Suprapubic skin (tissue), 4 donors: ENCODE results near the gene BCAT1. TPM values are rescaled to one million over a fixed set of nuclear protein-coding genes. Genes with fewer than 3 reads are reported as not detected.

Experiments
- DNase-seq, 2 donors: peaks; one replicate each; pipeline ENCODE4 v3.0.0-alpha.2; 2019; ENCODE audit warnings: low spot score in 2 of 2
- H3K27ac ChIP-seq: fragments of 200-600 bp; sonication (generic); one replicate; pipeline ENCODE4 v1.5.1; 2019
- H3K27me3 ChIP-seq: fragments of 200-600 bp; sonication (generic); one replicate; pipeline ENCODE4 v1.5.1; 2019
- H3K36me3 ChIP-seq: fragments of 200-600 bp; sonication (generic); one replicate; pipeline ENCODE4 v1.5.1; 2019
- H3K4me1 ChIP-seq: fragments of 200-600 bp; sonication (generic); one replicate; pipeline ENCODE4 v1.5.1; 2019
- H3K4me3 ChIP-seq: fragments of 200-600 bp; sonication (generic); one replicate; pipeline ENCODE4 v1.5.1; 2019; ENCODE audit warnings: mild to moderate bottlenecking
- H3K9me3 ChIP-seq: fragments of 200-600 bp; sonication (generic); one replicate; pipeline ENCODE4 v1.5.1; 2019
- EP300 ChIP-seq: sonication (generic); formaldehyde crosslinking; IDR thresholded peaks from one replicate; pipeline ENCODE4 v1.6.1; 2017; ENCODE audit warnings: antibody characterized with exemption
- POLR2A ChIP-seq, 2 donors: fragments of 450-650 bp; IDR thresholded peaks; one replicate each; pipeline ENCODE4 v1.6.1; 2017; ENCODE audit warnings: antibody characterized with exemption in 2 of 2, mild to moderate bottlenecking in 2 of 2, moderate library complexity in 2 of 2
- POLR2AphosphoS5 ChIP-seq, 3 donors: sonication (generic); formaldehyde crosslinking; IDR thresholded peaks; one replicate each; pipeline ENCODE4 v1.6.1; 2017; ENCODE audit warnings: antibody characterized with exemption in 3 of 3
- WGBS: methylation state at CpG from one replicate; pipeline ENCODE4 v1.1.5; 2018; 5-methylcytosine and 5-hydroxymethylcytosine counted together
- total RNA-seq, 4 donors: library from RNA; depleted of rRNA; stranded (reverse); fragments of >200 nt; gene quantifications; one replicate each; pipeline ENCODE4 v1.1.0, GENCODE V29; 2016
- TF ChIP-seq, protein P1 (sequence below), 2 donors: fragments of 200-600 bp in 1 of 2; fragments of 450-650 bp in 1 of 2; sonication (generic) in 1 of 2; IDR thresholded peaks; one replicate each; pipeline ENCODE4 v1.5.1; 2016 to 2019; ENCODE audit warnings: antibody characterized with exemption in 2 of 2, mild to moderate bottlenecking in 1 of 2, moderate library complexity in 1 of 2

Gene BCAT1
- total RNA-seq, 4 donors from 2014 or later, result 0.68 to 2.9 (median 1.5) TPM

- 76% methylated on average over 8 of the region's 8 CpGs for WGBS
- no peaks in the 10 kb centered on the region for H3K9me3 ChIP-seq
- H3K27ac ChIP-seq, result no peak overlapping the region
- no peak overlapping the region for H3K4me3 ChIP-seq
- no peaks in the 10 kb centered on the region for H3K4me1 ChIP-seq
- H3K27me3 ChIP-seq, result peaks cover 2% of the 10 kb centered on the region
- H3K36me3 ChIP-seq, result no peaks in the 10 kb centered on the region
- no peak for DNase-seq
- TF ChIP-seq POLR2AphosphoS5 (IDR thresholded peaks at IDR 0.05) (no peak), POLR2A (IDR thresholded peaks at IDR 0.05) (no peak), EP300 (no peak)
- TF ChIP-seq, protein P1, sequence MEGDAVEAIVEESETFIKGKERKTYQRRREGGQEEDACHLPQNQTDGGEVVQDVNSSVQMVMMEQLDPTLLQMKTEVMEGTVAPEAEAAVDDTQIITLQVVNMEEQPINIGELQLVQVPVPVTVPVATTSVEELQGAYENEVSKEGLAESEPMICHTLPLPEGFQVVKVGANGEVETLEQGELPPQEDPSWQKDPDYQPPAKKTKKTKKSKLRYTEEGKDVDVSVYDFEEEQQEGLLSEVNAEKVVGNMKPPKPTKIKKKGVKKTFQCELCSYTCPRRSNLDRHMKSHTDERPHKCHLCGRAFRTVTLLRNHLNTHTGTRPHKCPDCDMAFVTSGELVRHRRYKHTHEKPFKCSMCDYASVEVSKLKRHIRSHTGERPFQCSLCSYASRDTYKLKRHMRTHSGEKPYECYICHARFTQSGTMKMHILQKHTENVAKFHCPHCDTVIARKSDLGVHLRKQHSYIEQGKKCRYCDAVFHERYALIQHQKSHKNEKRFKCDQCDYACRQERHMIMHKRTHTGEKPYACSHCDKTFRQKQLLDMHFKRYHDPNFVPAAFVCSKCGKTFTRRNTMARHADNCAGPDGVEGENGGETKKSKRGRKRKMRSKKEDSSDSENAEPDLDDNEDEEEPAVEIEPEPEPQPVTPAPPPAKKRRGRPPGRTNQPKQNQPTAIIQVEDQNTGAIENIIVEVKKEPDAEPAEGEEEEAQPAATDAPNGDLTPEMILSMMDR (IDR thresholded peaks at IDR 0.05), result no peak
Measured at GRCh38 chr12:24848941-24849477, 99.9 kb downstream of the BCAT1 start.

DNA sequence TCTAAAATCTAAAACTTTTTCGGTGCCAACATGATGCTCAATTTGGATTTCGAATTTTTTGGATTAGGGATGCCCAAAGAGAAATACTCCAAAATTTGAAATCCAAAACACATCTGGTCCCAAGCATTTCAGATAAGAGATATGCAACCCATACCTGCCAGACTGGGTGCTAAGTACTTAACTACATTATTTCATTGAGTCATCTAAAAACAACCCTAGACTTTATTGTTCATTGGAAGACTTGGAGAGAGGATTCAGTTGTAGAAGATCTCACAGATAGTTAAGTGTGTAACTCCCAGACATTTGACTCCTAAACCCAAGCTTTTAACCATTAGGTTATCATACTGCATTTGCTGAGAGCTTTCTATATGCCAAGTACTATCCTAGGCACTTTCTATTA is 102.2 kb downstream of the BCAT1 start:
- Histone ChIP-seq H3K9me3 (no peaks in the 10 kb centered on the region), H3K27ac (no peak overlapping the region), H3K27me3 (peaks cover 3% of the 10 kb centered on the region), H3K4me1 (no peaks in the 10 kb centered on the region), H3K36me3 (no peaks in the 10 kb centered on the region), H3K4me3 (no peak overlapping the region)
- 94% methylated on average over 2 of the region's 2 CpGs for WGBS
- DNase-seq, result no peak
- no peak for TF ChIP-seq POLR2AphosphoS5 (IDR thresholded peaks at IDR 0.05)
- no peak for TF ChIP-seq POLR2A (IDR thresholded peaks at IDR 0.05)
- TF ChIP-seq, protein P1 (IDR thresholded peaks at IDR 0.05), result no peak
- TF ChIP-seq EP300, result no peak

DNA sequence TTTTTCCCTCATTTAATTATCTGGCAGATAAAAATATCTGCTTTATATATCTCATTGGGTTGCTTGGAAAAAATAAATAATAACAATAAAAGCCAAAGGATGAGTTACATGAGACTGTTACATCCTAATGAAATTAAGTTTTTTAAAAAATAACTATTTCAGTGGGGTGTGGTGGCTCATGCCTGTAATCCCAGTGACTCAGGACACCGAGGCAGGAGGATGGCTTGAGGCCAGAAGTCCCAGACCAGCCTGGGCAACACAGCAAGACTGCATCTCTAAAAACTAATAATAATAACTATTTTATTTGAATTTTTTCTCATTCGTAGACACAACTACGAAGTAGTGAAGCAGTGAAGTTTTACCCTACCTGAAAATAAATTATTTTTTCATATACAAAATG is 103.3 kb downstream of the BCAT1 start:
- H3K27ac ChIP-seq, result no peak overlapping the region
- H3K27me3 ChIP-seq, result peaks cover 6% of the 10 kb centered on the region
- no peaks in the 10 kb centered on the region for H3K36me3 ChIP-seq
- H3K4me1 ChIP-seq, result no peaks in the 10 kb centered on the region
- DNase-seq, result no peak
- H3K4me3 ChIP-seq, result no peak overlapping the region
- TF ChIP-seq, protein P1 (IDR thresholded peaks at IDR 0.05), result no peak
- TF ChIP-seq POLR2A (IDR thresholded peaks at IDR 0.05), result no peak
- no peak for TF ChIP-seq POLR2AphosphoS5 (IDR thresholded peaks at IDR 0.05)
- TF ChIP-seq EP300, result no peak
- WGBS, result 76% methylated on average over 3 of the region's 3 CpGs
- H3K9me3 ChIP-seq, result no peaks in the 10 kb centered on the region

DNA sequence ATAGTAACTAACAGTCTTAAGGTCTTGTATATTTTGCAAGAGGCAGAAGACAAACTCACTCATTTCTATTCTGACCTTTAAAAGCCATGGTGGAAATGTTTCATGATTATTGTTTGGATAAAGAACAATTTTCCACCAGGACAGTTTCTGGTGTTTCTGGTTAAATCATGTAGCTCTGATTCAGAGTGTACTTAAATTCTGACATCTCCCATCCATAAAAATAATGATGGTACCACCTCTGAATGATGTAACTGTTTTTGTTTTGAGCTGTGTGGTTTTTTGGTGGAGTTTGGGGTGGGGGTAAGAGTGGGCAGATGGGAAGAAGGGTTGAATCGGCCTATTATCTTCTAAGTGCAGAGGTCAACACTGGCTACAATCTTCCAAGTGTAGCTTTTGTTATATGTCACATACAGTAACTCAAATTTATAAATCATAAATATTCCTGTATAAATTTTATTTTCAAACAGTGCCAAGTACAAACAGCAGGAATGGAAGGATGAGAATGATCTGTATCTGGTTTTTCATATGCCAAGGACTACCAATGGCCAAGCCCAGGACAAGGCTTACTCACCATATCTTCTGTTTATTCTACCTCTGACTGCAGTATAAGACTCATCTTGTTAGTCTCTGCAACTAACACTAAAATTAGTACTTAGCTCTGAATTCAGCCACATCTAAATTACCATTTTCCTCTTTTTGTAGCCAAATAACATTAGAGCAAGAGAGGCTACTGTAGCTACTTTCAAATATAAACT is 108.7 kb downstream of the BCAT1 start:
- Histone ChIP-seq H3K4me3 (no peak overlapping the region), H3K9me3 (no peaks in the 10 kb centered on the region), H3K27ac (no peak overlapping the region), H3K4me1 (peaks cover 17% of the 10 kb centered on the region), H3K36me3 (no peaks in the 10 kb centered on the region), H3K27me3 (peaks cover 4% of the 10 kb centered on the region)
- WGBS, result 79% methylated on average over 1 of the region's 1 CpG
- no peak for DNase-seq
- TF ChIP-seq EP300 (no peak), POLR2AphosphoS5 (IDR thresholded peaks at IDR 0.05) (no peak), POLR2A (IDR thresholded peaks at IDR 0.05) (no peak)
- TF ChIP-seq, protein P1 (IDR thresholded peaks at IDR 0.05), result no peak

- no peak for DNase-seq
- peak overlapping the region; percentile 57 for H3K27ac ChIP-seq
- peaks cover 17% of the 10 kb centered on the region for H3K4me1 ChIP-seq
- no peaks in the 10 kb centered on the region for H3K9me3 ChIP-seq
- no peak for TF ChIP-seq POLR2A (IDR thresholded peaks at IDR 0.05)
- TF ChIP-seq EP300, result no peak
- TF ChIP-seq, protein P1 (IDR thresholded peaks at IDR 0.05), result no peak
- TF ChIP-seq POLR2AphosphoS5 (IDR thresholded peaks at IDR 0.05), result no peak
- 79% methylated on average over 13 of the region's 13 CpGs for WGBS
- H3K36me3 ChIP-seq, result no peaks in the 10 kb centered on the region
- H3K4me3 ChIP-seq, result no peak overlapping the region
- peaks cover 4% of the 10 kb centered on the region for H3K27me3 ChIP-seq
Measured at GRCh38 chr12:24839268-24839791, 109.6 kb downstream of the BCAT1 start.
